ENCODE results near the gene RFPL3.

- no peak for TF ChIP-seq EZH2 (IDR thresholded peaks at IDR 0.05; ENCODE audit: borderline replicate concordance, low read depth, low read length, severe bottlenecking)
- TF ChIP-seq, protein P1, sequence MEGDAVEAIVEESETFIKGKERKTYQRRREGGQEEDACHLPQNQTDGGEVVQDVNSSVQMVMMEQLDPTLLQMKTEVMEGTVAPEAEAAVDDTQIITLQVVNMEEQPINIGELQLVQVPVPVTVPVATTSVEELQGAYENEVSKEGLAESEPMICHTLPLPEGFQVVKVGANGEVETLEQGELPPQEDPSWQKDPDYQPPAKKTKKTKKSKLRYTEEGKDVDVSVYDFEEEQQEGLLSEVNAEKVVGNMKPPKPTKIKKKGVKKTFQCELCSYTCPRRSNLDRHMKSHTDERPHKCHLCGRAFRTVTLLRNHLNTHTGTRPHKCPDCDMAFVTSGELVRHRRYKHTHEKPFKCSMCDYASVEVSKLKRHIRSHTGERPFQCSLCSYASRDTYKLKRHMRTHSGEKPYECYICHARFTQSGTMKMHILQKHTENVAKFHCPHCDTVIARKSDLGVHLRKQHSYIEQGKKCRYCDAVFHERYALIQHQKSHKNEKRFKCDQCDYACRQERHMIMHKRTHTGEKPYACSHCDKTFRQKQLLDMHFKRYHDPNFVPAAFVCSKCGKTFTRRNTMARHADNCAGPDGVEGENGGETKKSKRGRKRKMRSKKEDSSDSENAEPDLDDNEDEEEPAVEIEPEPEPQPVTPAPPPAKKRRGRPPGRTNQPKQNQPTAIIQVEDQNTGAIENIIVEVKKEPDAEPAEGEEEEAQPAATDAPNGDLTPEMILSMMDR (IDR thresholded peaks at IDR 0.05; ENCODE audit: borderline replicate concordance, extremely low read depth, low read length, poor library complexity, severe bottlenecking): no peak
Measured at GRCh38 chr22:32308191-32308590, 49.5 kb upstream of the RFPL3 start.

Measured in DND-41 (cell line).